K562 (cell line): ENCODE measurements around the gene SDHAF3. TPM values are rescaled to one million over a fixed set of nuclear protein-coding genes. Genes with fewer than 3 reads are reported as not detected.

ENCODE experiments used
- polyA plus RNA-seq, 8 experiments: library from polyadenylated mRNA; depleted of rRNA in 4 of 8; stranded (reverse) in 5 of 8; unstranded in 3 of 8; fragments of >200 nt; fragmentation: Nextera tagmentation in 2 of 8; fragmentation: Illumina TruSeq in 1 of 8; extraction: Ambion mirVana in 2 of 8; extraction: Trizol in 1 of 8; gene quantifications; 2 replicates each; pipeline versions ENCODE4 v1.2.1 to v1.2.3, GENCODE V29; 2011 to 2014; ENCODE audit warnings: inconsistent platforms in 1 of 8, missing spikeins in 1 of 8
- total RNA-seq, 7 experiments: library from RNA; depleted of rRNA in 6 of 7; stranded (reverse); fragments of >200 nt in 6 of 7; fragmentation: Illumina TruSeq in 2 of 7; extraction: Trizol in 2 of 7; gene quantifications; 2 replicates each; pipeline versions ENCODE4 v1.2.1 to v1.2.3, GENCODE V29; 2011 to 2021; ENCODE audit warnings: low replicate concordance in 1 of 7

The SDHAF3 gene
- total and polyA plus RNA-seq, 9 of the 15 experiments (the other 6 are each of a cell fraction or from before 2014, with no cell fraction given): 51.5 to 403 (median 145) TPM

Other genes starting within 250 kb of the SDHAF3 start
- gene DLX6, start 112.1 kb upstream of the SDHAF3 start, total RNA-seq (2014; rRNA removed): not detected in 2 replicates
- gene DLX6, start 112.1 kb upstream of the SDHAF3 start, total RNA-seq (2014; rRNA removed; fragmentation: Illumina TruSeq; extraction: Trizol): not detected in 2 replicates
- not detected in 2 replicates for gene DLX6, start 112.1 kb upstream of the SDHAF3 start, total RNA-seq (2015; rRNA removed; fragmentation: Illumina TruSeq; extraction: Trizol)
- gene DLX6, start 112.1 kb upstream of the SDHAF3 start, total RNA-seq (2021): not detected in 2 replicates
- gene DLX6, start 112.1 kb upstream of the SDHAF3 start, polyA plus RNA-seq (2011; rRNA removed): not detected in 2 replicates
- gene DLX6, start 112.1 kb upstream of the SDHAF3 start, polyA plus RNA-seq (2014; fragmentation: Illumina TruSeq; extraction: Trizol): not detected in 2 replicates
- not detected for gene DLX6, start 112.1 kb upstream of the SDHAF3 start, polyA plus RNA-seq (2014; fragmentation: Nextera tagmentation; extraction: Ambion mirVana)
- gene DLX6, start 112.1 kb upstream of the SDHAF3 start, polyA plus RNA-seq (2014; rRNA removed): not detected in 2 replicates
- gene DLX5, start 92.9 kb upstream of the SDHAF3 start, total RNA-seq (2014; rRNA removed): not detected in 2 replicates
- not detected in 2 replicates for gene DLX5, start 92.9 kb upstream of the SDHAF3 start, total RNA-seq (2014; rRNA removed; fragmentation: Illumina TruSeq; extraction: Trizol)
- gene DLX5, start 92.9 kb upstream of the SDHAF3 start, total RNA-seq (2015; rRNA removed; fragmentation: Illumina TruSeq; extraction: Trizol): not detected in 2 replicates
- gene DLX5, start 92.9 kb upstream of the SDHAF3 start, total RNA-seq (2021): not detected in 2 replicates
- not detected in 2 replicates for gene DLX5, start 92.9 kb upstream of the SDHAF3 start, polyA plus RNA-seq (2011; rRNA removed)
- not detected in 2 replicates for gene DLX5, start 92.9 kb upstream of the SDHAF3 start, polyA plus RNA-seq (2014; fragmentation: Illumina TruSeq; extraction: Trizol)
- gene DLX5, start 92.9 kb upstream of the SDHAF3 start, polyA plus RNA-seq (2014; fragmentation: Nextera tagmentation; extraction: Ambion mirVana): not detected
- not detected in 2 replicates for gene DLX5, start 92.9 kb upstream of the SDHAF3 start, polyA plus RNA-seq (2014; rRNA removed)